Endothelial cell of umbilical vein (primary cell): ENCODE results near the gene PTPRT. TPM values are rescaled to one million over a fixed set of nuclear protein-coding genes. Genes with fewer than 3 reads are reported as not detected.

Experiments used
- BruUV-seq: library from RNA; stranded (reverse); fragments of 400-500 nt; replicated peaks from 2 replicates; lab custom pipeline; 2021; lab: Mats Ljungman, UMichigan
- CTCF ChIA-PET: fragments of 300-600, 350-600 bp; sonication (Branson Sonifier 250); formaldehyde crosslinking; loops from one replicate; lab custom pipeline; 2021; ENCODE audit warnings: antibody characterized with exemption, inconsistent platforms; lab: Charles Lee
- POLR2A ChIA-PET: fragments of 300-600, 350-600 bp; sonication (Branson Sonifier 250); formaldehyde crosslinking; loops from one replicate; lab custom pipeline; 2021; ENCODE audit warnings: antibody characterized with exemption, inconsistent platforms; lab: Charles Lee
- DNase-seq: peaks from one replicate; pipeline ENCODE4 v3.0.0-alpha.2; 2011; ENCODE audit warnings: low read depth, low spot score
- FAIRE-seq: peaks from 2 replicates; lab custom pipeline; 2011; peaks lifted over from hg19 to GRCh38; lab: Jason Lieb, UNC
- H2AFZ ChIP-seq: 2 replicates; pipeline ENCODE4 v1.6.0; 2012; ENCODE audit warnings: low read depth, low read length, control low read depth, inconsistent platforms
- H3K27ac ChIP-seq: 2 replicates; pipeline ENCODE4 v1.5.1; 2011; ENCODE audit warnings: low read depth, mild to moderate bottlenecking, control low read depth, low read length, moderate library complexity; ENCODE audit not compliant: insufficient read depth
- H3K27me3 ChIP-seq, 2 experiments: 2 replicates each; pipeline versions ENCODE4 v1.6.0 to v1.6.1; 2011; ENCODE audit warnings: low read length in 2 of 2, mixed read lengths in 1 of 2; ENCODE audit not compliant: control insufficient read depth in 2 of 2, insufficient read depth in 2 of 2
- H3K36me3 ChIP-seq, 2 experiments: 2 replicates in 1 of 2; 3 replicates in 1 of 2; pipeline ENCODE4 v1.5.1; 2011; ENCODE audit warnings: low read length in 2 of 2, mild to moderate bottlenecking in 1 of 2, moderate library complexity in 1 of 2; ENCODE audit not compliant: control insufficient read depth in 2 of 2, insufficient read depth in 2 of 2; ENCODE audit errors: extremely low read depth in 1 of 2
- H3K4me1 ChIP-seq: 3 replicates; pipeline ENCODE4 v1.5.1; 2011; ENCODE audit warnings: mild to moderate bottlenecking, low read length; ENCODE audit not compliant: control insufficient read depth, insufficient read depth; ENCODE audit errors: extremely low read depth
- H3K4me2 ChIP-seq: 2 replicates; pipeline ENCODE4 v1.6.1; 2011; ENCODE audit warnings: low read length, control low read depth, mixed read lengths; ENCODE audit not compliant: insufficient read depth
- H3K4me3 ChIP-seq, 3 experiments: fragments of 200-600 bp in 1 of 3; sonication (generic), shearing (Covaris generic) in 1 of 3; replicated peaks in 1 of 3; 2 replicates each; pipeline ENCODE4 v1.5.1; 2011 to 2016; ENCODE audit warnings: control low read depth in 3 of 3, low read length in 3 of 3, mild to moderate bottlenecking in 2 of 3, inconsistent platforms in 1 of 3, low read depth in 1 of 3, moderate library complexity in 1 of 3; ENCODE audit not compliant: insufficient read depth in 1 of 3
- H3K79me2 ChIP-seq: 2 replicates; pipeline ENCODE4 v1.6.0; 2012; ENCODE audit warnings: low read length, inconsistent platforms; ENCODE audit not compliant: control insufficient read depth, insufficient read depth
- H3K9ac ChIP-seq: replicated peaks from 2 replicates; pipeline ENCODE3; 2011; ENCODE audit warnings: low read length, control low read depth; ENCODE audit not compliant: insufficient read depth; ENCODE audit errors: extremely low read depth
- H3K9me1 ChIP-seq: replicated peaks from 3 replicates; pipeline ENCODE4 v1.6.0; 2011; ENCODE audit warnings: mild to moderate bottlenecking, low read length; ENCODE audit not compliant: control insufficient read depth, insufficient read depth; ENCODE audit errors: extremely low read depth
- H3K9me3 ChIP-seq: replicated peaks from 2 replicates; pipeline ENCODE4 v1.5.1; 2012; ENCODE audit warnings: low read length, inconsistent platforms; ENCODE audit not compliant: control insufficient read depth, insufficient read depth
- H4K20me1 ChIP-seq: replicated peaks from 2 replicates; pipeline ENCODE3; 2011; ENCODE audit warnings: mild to moderate bottlenecking, low read length; ENCODE audit not compliant: control insufficient read depth, insufficient read depth; ENCODE audit errors: extremely low read depth
- EZH2 ChIP-seq: IDR thresholded peaks from 2 replicates; pipeline ENCODE4 v1.6.1; 2012; ENCODE audit warnings: borderline replicate concordance, low read depth, mild to moderate bottlenecking, moderate library complexity, low read length, inconsistent platforms; ENCODE audit not compliant: severe bottlenecking
- FOS ChIP-seq: IDR thresholded peaks from 2 replicates; pipeline ENCODE4 v1.6.1; 2011; ENCODE audit warnings: mild to moderate bottlenecking, low read length, moderate library complexity, borderline replicate concordance; ENCODE audit not compliant: insufficient read depth
- GATA2 ChIP-seq: IDR thresholded peaks from 2 replicates; pipeline ENCODE4 v1.7.0; 2011; ENCODE audit warnings: low read depth, mild to moderate bottlenecking, moderate library complexity, mixed read lengths, low read length; ENCODE audit not compliant: insufficient read length, insufficient read depth
- JUN ChIP-seq: IDR thresholded peaks from 2 replicates; pipeline ENCODE4 v1.6.1; 2011; ENCODE audit warnings: borderline replicate concordance, low read depth; ENCODE audit not compliant: insufficient read length, insufficient read depth
- MYC ChIP-seq: IDR thresholded peaks from one replicate; pipeline ENCODE4 v1.6.1; 2011; ENCODE audit warnings: mild to moderate bottlenecking, low read depth, low read length
- POLR2A ChIP-seq: IDR thresholded peaks from 2 replicates; pipeline ENCODE4 v1.6.1; 2012; ENCODE audit warnings: low read depth, mild to moderate bottlenecking, control low read depth, low read length
- POLR2AphosphoS5 ChIP-seq: IDR thresholded peaks from 2 replicates; pipeline ENCODE4 v1.6.1; 2012; ENCODE audit warnings: low read depth, mild to moderate bottlenecking, control low read depth, low read length, moderate library complexity; ENCODE audit not compliant: insufficient read depth
- dilution Hi-C: fragments of 300-500 bp; cut with MboI; formaldehyde crosslinking; loops from one replicate; pipeline ENCODE4 v1.15.0; 2019; ENCODE audit warnings: low sequenced_read_pairs; ENCODE audit not compliant: extremely low pct_ligation_motif_present
- intact Hi-C: fragments of 100-400 bp; cut with micrococcal nuclease; formaldehyde crosslinking; loops from one replicate; pipeline ENCODE4 v1.10.0; 2022
- polyA plus RNA-seq, 4 experiments: library from polyadenylated mRNA; depleted of rRNA in 3 of 4; stranded (reverse) in 3 of 4; unstranded in 1 of 4; fragments of >200 nt; gene quantifications; 2 replicates each; pipeline versions ENCODE4 v1.2.1 to v1.2.3, GENCODE V29; 2011 to 2012; ENCODE audit warnings: missing spikeins in 1 of 4
- total RNA-seq: library from RNA; stranded (reverse); gene quantifications from 2 replicates; pipeline ENCODE4 v1.2.3, GENCODE V29; 2021
- TF ChIP-seq, protein P1 (sequence below): IDR thresholded peaks from 2 replicates; pipeline ENCODE4 v1.6.1; 2011; ENCODE audit not compliant: insufficient read depth, insufficient read length
- TF ChIP-seq, protein P2 (sequence below), 2 donors: IDR thresholded peaks; 1 replicate in 1 of 2; 2 replicates in 1 of 2; pipeline ENCODE4 v1.5.1; 2011; ENCODE audit warnings: low read length in 2 of 2, mild to moderate bottlenecking in 2 of 2, moderate library complexity in 2 of 2, control low read depth in 1 of 2, inconsistent platforms in 1 of 2, low read depth in 1 of 2; ENCODE audit not compliant: insufficient read depth in 1 of 2; ENCODE audit errors: extremely low read depth in 1 of 2

The PTPRT gene
- total and polyA plus RNA-seq, 2 donors (not counting 3 experiments of a cell fraction or from before 2014, with no cell fraction given): not detected

DNA sequence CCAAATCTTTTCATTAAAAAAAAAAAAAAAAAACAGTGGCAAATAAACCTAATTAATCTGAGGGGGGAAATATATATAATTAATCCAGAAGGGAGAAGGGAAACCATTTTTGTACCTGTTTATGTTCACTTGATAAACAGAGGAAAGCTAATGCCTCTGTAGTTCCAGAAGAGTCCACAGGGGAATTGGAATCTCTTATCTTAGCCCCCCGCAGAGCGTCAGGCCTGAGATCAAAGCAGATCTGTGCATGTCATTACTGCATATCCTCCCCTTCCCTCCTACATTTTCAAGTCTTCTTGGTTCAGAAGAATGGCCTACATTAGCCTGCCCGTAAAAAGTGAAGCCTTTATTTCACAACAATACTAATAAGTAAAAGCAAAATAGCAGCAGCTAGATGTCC is 157.2 kb downstream of the PTPRT start:
- H3K9me1 ChIP-seq: no peaks in the 10 kb centered on the region
- no peak for TF ChIP-seq FOS
- TF ChIP-seq, protein P1, sequence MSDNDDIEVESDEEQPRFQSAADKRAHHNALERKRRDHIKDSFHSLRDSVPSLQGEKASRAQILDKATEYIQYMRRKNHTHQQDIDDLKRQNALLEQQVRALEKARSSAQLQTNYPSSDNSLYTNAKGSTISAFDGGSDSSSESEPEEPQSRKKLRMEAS: no peak
- no peak for TF ChIP-seq EZH2
- TF ChIP-seq GATA2: no peak
- no peak for TF ChIP-seq POLR2A
- no peak for TF ChIP-seq JUN
- POLR2A ChIA-PET: no interaction called here
- peaks cover 5% of the 10 kb centered on the region for H3K9me3 ChIP-seq
- no peaks in the 10 kb centered on the region for H3K36me3 ChIP-seq
- no peaks in the 10 kb centered on the region for H4K20me1 ChIP-seq
- DNase-seq (no peak), FAIRE-seq (no peak)
- CTCF ChIA-PET: no interaction called here
- BruUV-seq: no TSS peak
- H3K9ac ChIP-seq: no peak overlapping the region
- no peak overlapping the region for H2AFZ ChIP-seq
- intact Hi-C loops: no loop called here
- dilution Hi-C loops: no loop called here
- H3K79me2 ChIP-seq: no peaks in the 10 kb centered on the region
- no peak overlapping the region for H3K4me2 ChIP-seq
- H3K4me1 ChIP-seq: no peaks in the 10 kb centered on the region
- no peak overlapping the region for H3K4me3 ChIP-seq
- no peaks in the 10 kb centered on the region for H3K27me3 ChIP-seq
- H3K27ac ChIP-seq: no peak overlapping the region

DNA sequence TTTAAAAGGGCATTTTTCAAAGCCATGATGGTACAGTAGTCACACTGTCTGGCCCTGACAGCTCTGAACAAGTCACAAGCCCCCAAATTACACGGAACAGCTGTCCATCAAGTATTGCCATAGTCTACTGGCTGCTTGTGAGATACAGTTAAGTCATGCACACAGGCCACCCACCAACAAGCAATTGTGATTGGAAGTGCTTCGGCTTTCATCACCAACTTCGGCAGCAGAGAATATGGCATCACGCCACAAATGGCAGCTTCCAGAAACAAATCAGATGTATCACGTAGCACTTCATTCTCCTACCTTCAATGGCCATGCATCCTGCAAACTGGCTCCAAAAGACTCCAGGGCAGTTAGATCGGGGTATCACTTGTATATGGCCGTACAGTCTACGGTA is 160.5 kb downstream of the PTPRT start:
- Histone ChIP-seq H3K4me3 (no peak overlapping the region), H3K27ac (no peak overlapping the region), H4K20me1 (no peaks in the 10 kb centered on the region), H3K27me3 (no peaks in the 10 kb centered on the region), H3K79me2 (no peaks in the 10 kb centered on the region), H3K9ac (no peak overlapping the region), H3K9me3 (peaks cover 5% of the 10 kb centered on the region), H3K4me1 (no peaks in the 10 kb centered on the region), H3K36me3 (no peaks in the 10 kb centered on the region), H3K4me2 (no peak overlapping the region), H3K9me1 (no peaks in the 10 kb centered on the region), H2AFZ (no peak overlapping the region)
- dilution Hi-C loops: no loop called here
- BruUV-seq: no TSS peak
- CTCF ChIA-PET: no interaction called here
- no peak for DNase-seq
- FAIRE-seq: no peak
- POLR2A ChIA-PET: no interaction called here
- intact Hi-C loops: no loop called here
- TF ChIP-seq, protein P2, sequence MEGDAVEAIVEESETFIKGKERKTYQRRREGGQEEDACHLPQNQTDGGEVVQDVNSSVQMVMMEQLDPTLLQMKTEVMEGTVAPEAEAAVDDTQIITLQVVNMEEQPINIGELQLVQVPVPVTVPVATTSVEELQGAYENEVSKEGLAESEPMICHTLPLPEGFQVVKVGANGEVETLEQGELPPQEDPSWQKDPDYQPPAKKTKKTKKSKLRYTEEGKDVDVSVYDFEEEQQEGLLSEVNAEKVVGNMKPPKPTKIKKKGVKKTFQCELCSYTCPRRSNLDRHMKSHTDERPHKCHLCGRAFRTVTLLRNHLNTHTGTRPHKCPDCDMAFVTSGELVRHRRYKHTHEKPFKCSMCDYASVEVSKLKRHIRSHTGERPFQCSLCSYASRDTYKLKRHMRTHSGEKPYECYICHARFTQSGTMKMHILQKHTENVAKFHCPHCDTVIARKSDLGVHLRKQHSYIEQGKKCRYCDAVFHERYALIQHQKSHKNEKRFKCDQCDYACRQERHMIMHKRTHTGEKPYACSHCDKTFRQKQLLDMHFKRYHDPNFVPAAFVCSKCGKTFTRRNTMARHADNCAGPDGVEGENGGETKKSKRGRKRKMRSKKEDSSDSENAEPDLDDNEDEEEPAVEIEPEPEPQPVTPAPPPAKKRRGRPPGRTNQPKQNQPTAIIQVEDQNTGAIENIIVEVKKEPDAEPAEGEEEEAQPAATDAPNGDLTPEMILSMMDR (IDR thresholded peaks at IDR 0.05; ENCODE audit: extremely low read depth in 1 of 2, insufficient read depth in 1 of 2, low read depth in 1 of 2, low read length in 2 of 2): no peak
- TF ChIP-seq JUN (no peak), GATA2 (no peak), MYC (no peak), POLR2AphosphoS5 (no peak), POLR2A (no peak), EZH2 (no peak)
- TF ChIP-seq, protein P1: no peak
